Measurements from ENCODE around the gene REPIN1. TPM values are rescaled to one million over a fixed set of nuclear protein-coding genes. Genes with fewer than 3 reads are reported as not detected.
"Not testable (repeated sequence)": the region's sequence is repeated elsewhere in the genome, so short reads cannot be mapped to it uniquely, and the experiment has no call there.

The REPIN1 gene
- total RNA-seq, 1 experiment from 2014 or later, result 106 TPM

- intact Hi-C loops (cut with micrococcal nuclease), result no loop called here
- no peak for ATAC-seq
- DNase-seq (ENCODE audit: low read depth, low spot score), result no peak
- H3K9me3 ChIP-seq (ENCODE audit: control insufficient read depth in 1 of 2, insufficient read depth in 1 of 2, low read depth in 1 of 2, low read length in 2 of 2), result no peaks in the 10 kb centered on the region
- H3K27ac ChIP-seq (ENCODE audit: low read depth, low read length), result no peak overlapping the region
- POLR2A ChIA-PET, result no interaction called here
- H3K4me1 ChIP-seq (ENCODE audit: control insufficient read depth in 1 of 2, insufficient read depth in 2 of 2, low read length in 2 of 2), result peaks cover 2 to 4% of the 10 kb centered on the region in 2 experiments; a peak in 3 of 4 replicates
- no peaks in the 10 kb centered on the region; the same call in 1 of the 2 replicates for H3K79me2 ChIP-seq (ENCODE audit: insufficient read depth, low read length)
- H3K36me3 ChIP-seq (ENCODE audit: control insufficient read depth in 1 of 2, insufficient read depth in 2 of 2, low read length in 2 of 2), result no peaks in the 10 kb centered on the region
- RAD21 ChIA-PET (ENCODE audit: low non-redundant PET in 1 of 2, low total read pairs in 2 of 2, uncharacterized antibody in 2 of 2, unreplicated experiment in 2 of 2), result no interaction called here
- H4K20me1 ChIP-seq (ENCODE audit: insufficient read depth), result no peaks in the 10 kb centered on the region
- H3K9me2 ChIP-seq (ENCODE audit: insufficient read depth), result no peaks in the 10 kb centered on the region
- no peak for TF ChIP-seq REST (IDR thresholded peaks at IDR 0.05; ENCODE audit: low read depth)
- no peak for TF ChIP-seq RAD21 (IDR thresholded peaks at IDR 0.05; ENCODE audit: low read depth)
- no peak for TF ChIP-seq POLR2A (IDR thresholded peaks at IDR 0.05; ENCODE audit: borderline replicate concordance, extremely low read depth, insufficient read depth, insufficient read length)
- H2AFZ ChIP-seq (ENCODE audit: low read depth, low read length, poor library complexity, severe bottlenecking), result no peak overlapping the region
- H3K4me2 ChIP-seq (ENCODE audit: low read length), result no peak overlapping the region
- BruUV-seq (replicated peaks), result no TSS peak
- H3K4me3 ChIP-seq (replicated peaks in 1 of 2; ENCODE audit: low read depth in 1 of 2, low read length in 2 of 2), result no peak overlapping the region
- no peaks in the 10 kb centered on the region for H3K27me3 ChIP-seq (ENCODE audit: insufficient read depth, low read length)
- no peak overlapping the region for H3K9ac ChIP-seq (ENCODE audit: low read length)
- CTCF ChIA-PET, result no interaction called here
Observed at GRCh38 chr7:150385302-150385723, 16.7 kb downstream of the REPIN1 start.

GRCh38 chr7:150385884-150386283 is 17.3 kb downstream of the REPIN1 start:
- H3K9ac ChIP-seq (ENCODE audit: low read length); H3K79me2 ChIP-seq (ENCODE audit: insufficient read depth, low read length); RAD21 ChIA-PET (ENCODE audit: low non-redundant PET in 1 of 2, low total read pairs in 2 of 2, uncharacterized antibody in 2 of 2, unreplicated experiment in 2 of 2); H3K9me2 ChIP-seq (ENCODE audit: insufficient read depth); H3K4me2 ChIP-seq (ENCODE audit: low read length); H3K4me3 ChIP-seq (replicated peaks in 1 of 2; ENCODE audit: low read depth in 1 of 2, low read length in 2 of 2); ATAC-seq; DNase-seq (ENCODE audit: low read depth, low spot score); H3K27me3 ChIP-seq (ENCODE audit: insufficient read depth, low read length); BruUV-seq (replicated peaks); H3K36me3 ChIP-seq (ENCODE audit: control insufficient read depth in 1 of 2, insufficient read depth in 2 of 2, low read length in 2 of 2); POLR2A ChIA-PET; intact Hi-C loops (cut with micrococcal nuclease); H4K20me1 ChIP-seq (ENCODE audit: insufficient read depth); H3K27ac ChIP-seq (ENCODE audit: low read depth, low read length); H2AFZ ChIP-seq (ENCODE audit: low read depth, low read length, poor library complexity, severe bottlenecking); H3K4me1 ChIP-seq (ENCODE audit: control insufficient read depth in 1 of 2, insufficient read depth in 2 of 2, low read length in 2 of 2); H3K9me3 ChIP-seq (ENCODE audit: control insufficient read depth in 1 of 2, insufficient read depth in 1 of 2, low read depth in 1 of 2, low read length in 2 of 2); CTCF ChIA-PET: not testable (repeated sequence)
